Measurements from ENCODE around the gene CHRM4.

DNA sequence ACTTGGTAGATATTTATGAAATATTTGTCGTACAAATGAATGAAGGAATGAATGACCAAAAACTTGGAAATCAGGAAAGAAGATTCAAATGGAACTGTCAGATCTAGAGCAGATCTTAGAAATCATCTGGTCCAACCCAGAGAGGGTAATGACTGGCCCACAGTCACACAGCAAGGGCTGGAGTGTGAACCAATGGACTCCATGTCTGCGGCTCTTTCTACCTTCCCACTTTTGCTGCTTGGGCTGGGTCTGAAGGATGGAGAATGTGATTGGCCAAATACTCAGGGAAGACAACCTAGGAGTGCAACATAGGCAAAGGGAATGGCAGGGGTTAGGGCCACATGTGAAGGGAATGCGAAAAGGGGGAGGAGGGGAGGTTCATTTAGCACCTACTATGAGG lies 50.1 kb downstream of the CHRM4 start:
- no peak for TF ChIP-seq EZH2 (conservative IDR thresholded peaks at IDR 0.05; ENCODE audit: low read depth, low read length)
- TF ChIP-seq ZBTB1 (CRISPR knock-in tag; IDR thresholded peaks at IDR 0.05; ENCODE audit: borderline replicate concordance) = no peak
- TF ChIP-seq ZNF256 (CRISPR knock-in tag; conservative IDR thresholded peaks at IDR 0.05) = no peak
